ENCODE measurements around the gene CSF3. TPM values are rescaled to one million over a fixed set of nuclear protein-coding genes. Genes with fewer than 3 reads are reported as not detected.

CSF3 gene
- total and polyA plus RNA-seq, 2 of the 13 experiments (the other 11 are each of a cell fraction or from before 2014, with no cell fraction given), result 0.09 TPM; not detected in 1

DNA sequence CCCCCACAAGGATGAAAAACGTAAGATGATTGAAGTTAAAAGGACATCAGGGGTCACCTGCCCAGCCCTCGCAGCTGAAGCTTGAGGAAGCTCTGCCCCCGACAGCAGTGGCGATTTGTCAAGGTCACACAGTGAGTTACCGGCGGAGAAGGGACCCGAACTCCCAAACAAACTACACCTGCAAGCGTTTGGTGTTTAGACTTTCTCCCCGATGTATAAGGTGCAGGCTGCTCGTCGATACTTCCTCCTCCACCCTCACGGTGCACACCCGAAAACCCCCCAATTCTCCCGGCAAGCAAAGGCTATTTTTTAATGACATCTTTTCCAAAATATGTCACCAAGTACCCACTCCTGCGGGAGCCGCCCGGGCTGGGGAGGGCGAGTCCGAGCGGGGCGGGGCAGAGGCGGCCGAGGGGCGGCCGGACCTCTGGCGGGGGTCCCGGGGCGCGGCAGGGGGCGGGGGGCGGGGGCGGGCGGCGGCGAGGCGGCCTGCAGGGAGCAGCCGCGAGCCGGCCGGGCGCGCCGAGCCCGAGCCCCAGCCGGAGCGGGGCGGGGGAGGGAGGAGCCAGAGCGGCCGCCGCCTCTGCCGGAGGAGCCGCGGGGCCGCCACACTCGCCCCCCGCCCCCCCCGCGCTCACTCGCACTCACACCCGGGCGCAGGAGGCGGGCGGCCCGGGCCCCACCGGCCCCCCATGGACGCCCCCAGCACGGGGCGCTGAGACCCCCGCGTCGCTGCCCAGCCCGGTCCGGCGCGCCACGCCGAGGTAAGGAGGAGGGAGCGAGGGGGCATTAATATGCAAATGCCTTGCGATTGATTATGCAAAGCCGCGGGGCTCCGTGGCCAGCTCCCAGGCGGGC is 47.3 kb downstream of the CSF3 start, which contains the start of gene THRA (continued):
- TF ChIP-seq MTA1 (CRISPR knock-in tag; IDR thresholded peaks at IDR 0.05; ENCODE audit: borderline replicate concordance) (no peak), ZBTB42 (CRISPR knock-in tag; IDR thresholded peaks at IDR 0.05) (no peak), MED13 (CRISPR knock-in tag; IDR thresholded peaks at IDR 0.05) (no peak), ZNF720 (CRISPR knock-in tag; IDR thresholded peaks at IDR 0.05) (no peak), ZSCAN12 (CRISPR knock-in tag; IDR thresholded peaks at IDR 0.05) (no peak), ZNF460 (CRISPR knock-in tag; IDR thresholded peaks at IDR 0.05; ENCODE audit: borderline replicate concordance) (no peak), SRSF4 (IDR thresholded peaks at IDR 0.05; ENCODE audit: low read depth, low read length, poor library complexity, severe bottlenecking) (no peak), ZNF180 (CRISPR knock-in tag; IDR thresholded peaks at IDR 0.05; ENCODE audit: borderline replicate concordance, low read depth) (no peak), SOX13 (IDR thresholded peaks at IDR 0.05) (no peak), SOX13 (CRISPR knock-in tag; conservative IDR thresholded peaks at IDR 0.05 in 1 of 2, IDR thresholded peaks at IDR 0.05 in 1 of 2) (no peak)
- TF ChIP-seq, protein P1, sequence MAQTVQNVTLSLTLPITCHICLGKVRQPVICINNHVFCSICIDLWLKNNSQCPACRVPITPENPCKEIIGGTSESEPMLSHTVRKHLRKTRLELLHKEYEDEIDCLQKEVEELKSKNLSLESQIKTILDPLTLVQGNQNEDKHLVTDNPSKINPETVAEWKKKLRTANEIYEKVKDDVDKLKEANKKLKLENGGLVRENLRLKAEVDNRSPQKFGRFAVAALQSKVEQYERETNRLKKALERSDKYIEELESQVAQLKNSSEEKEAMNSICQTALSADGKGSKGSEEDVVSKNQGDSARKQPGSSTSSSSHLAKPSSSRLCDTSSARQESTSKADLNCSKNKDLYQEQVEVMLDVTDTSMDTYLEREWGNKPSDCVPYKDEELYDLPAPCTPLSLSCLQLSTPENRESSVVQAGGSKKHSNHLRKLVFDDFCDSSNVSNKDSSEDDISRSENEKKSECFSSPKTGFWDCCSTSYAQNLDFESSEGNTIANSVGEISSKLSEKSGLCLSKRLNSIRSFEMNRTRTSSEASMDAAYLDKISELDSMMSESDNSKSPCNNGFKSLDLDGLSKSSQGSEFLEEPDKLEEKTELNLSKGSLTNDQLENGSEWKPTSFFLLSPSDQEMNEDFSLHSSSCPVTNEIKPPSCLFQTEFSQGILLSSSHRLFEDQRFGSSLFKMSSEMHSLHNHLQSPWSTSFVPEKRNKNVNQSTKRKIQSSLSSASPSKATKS (CRISPR knock-in tag; IDR thresholded peaks at IDR 0.05), result no peak
- TF ChIP-seq, protein P2, sequence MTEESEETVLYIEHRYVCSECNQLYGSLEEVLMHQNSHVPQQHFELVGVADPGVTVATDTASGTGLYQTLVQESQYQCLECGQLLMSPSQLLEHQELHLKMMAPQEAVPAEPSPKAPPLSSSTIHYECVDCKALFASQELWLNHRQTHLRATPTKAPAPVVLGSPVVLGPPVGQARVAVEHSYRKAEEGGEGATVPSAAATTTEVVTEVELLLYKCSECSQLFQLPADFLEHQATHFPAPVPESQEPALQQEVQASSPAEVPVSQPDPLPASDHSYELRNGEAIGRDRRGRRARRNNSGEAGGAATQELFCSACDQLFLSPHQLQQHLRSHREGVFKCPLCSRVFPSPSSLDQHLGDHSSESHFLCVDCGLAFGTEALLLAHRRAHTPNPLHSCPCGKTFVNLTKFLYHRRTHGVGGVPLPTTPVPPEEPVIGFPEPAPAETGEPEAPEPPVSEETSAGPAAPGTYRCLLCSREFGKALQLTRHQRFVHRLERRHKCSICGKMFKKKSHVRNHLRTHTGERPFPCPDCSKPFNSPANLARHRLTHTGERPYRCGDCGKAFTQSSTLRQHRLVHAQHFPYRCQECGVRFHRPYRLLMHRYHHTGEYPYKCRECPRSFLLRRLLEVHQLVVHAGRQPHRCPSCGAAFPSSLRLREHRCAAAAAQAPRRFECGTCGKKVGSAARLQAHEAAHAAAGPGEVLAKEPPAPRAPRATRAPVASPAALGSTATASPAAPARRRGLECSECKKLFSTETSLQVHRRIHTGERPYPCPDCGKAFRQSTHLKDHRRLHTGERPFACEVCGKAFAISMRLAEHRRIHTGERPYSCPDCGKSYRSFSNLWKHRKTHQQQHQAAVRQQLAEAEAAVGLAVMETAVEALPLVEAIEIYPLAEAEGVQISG (CRISPR knock-in tag; IDR thresholded peaks at IDR 0.05), result no peak; the same call in 1 of the 2 replicates
- TF ChIP-seq, protein P3, sequence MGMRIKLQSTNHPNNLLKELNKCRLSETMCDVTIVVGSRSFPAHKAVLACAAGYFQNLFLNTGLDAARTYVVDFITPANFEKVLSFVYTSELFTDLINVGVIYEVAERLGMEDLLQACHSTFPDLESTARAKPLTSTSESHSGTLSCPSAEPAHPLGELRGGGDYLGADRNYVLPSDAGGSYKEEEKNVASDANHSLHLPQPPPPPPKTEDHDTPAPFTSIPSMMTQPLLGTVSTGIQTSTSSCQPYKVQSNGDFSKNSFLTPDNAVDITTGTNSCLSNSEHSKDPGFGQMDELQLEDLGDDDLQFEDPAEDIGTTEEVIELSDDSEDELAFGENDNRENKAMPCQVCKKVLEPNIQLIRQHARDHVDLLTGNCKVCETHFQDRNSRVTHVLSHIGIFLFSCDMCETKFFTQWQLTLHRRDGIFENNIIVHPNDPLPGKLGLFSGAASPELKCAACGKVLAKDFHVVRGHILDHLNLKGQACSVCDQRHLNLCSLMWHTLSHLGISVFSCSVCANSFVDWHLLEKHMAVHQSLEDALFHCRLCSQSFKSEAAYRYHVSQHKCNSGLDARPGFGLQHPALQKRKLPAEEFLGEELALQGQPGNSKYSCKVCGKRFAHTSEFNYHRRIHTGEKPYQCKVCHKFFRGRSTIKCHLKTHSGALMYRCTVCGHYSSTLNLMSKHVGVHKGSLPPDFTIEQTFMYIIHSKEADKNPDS (CRISPR knock-in tag; IDR thresholded peaks at IDR 0.05), result no peak
- TF ChIP-seq, protein P4, sequence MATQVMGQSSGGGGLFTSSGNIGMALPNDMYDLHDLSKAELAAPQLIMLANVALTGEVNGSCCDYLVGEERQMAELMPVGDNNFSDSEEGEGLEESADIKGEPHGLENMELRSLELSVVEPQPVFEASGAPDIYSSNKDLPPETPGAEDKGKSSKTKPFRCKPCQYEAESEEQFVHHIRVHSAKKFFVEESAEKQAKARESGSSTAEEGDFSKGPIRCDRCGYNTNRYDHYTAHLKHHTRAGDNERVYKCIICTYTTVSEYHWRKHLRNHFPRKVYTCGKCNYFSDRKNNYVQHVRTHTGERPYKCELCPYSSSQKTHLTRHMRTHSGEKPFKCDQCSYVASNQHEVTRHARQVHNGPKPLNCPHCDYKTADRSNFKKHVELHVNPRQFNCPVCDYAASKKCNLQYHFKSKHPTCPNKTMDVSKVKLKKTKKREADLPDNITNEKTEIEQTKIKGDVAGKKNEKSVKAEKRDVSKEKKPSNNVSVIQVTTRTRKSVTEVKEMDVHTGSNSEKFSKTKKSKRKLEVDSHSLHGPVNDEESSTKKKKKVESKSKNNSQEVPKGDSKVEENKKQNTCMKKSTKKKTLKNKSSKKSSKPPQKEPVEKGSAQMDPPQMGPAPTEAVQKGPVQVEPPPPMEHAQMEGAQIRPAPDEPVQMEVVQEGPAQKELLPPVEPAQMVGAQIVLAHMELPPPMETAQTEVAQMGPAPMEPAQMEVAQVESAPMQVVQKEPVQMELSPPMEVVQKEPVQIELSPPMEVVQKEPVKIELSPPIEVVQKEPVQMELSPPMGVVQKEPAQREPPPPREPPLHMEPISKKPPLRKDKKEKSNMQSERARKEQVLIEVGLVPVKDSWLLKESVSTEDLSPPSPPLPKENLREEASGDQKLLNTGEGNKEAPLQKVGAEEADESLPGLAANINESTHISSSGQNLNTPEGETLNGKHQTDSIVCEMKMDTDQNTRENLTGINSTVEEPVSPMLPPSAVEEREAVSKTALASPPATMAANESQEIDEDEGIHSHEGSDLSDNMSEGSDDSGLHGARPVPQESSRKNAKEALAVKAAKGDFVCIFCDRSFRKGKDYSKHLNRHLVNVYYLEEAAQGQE (IDR thresholded peaks at IDR 0.05; ENCODE audit: borderline replicate concordance in 1 of 2, low read depth in 1 of 2, low read length in 2 of 2), result no peak
- TF ChIP-seq, protein P5, sequence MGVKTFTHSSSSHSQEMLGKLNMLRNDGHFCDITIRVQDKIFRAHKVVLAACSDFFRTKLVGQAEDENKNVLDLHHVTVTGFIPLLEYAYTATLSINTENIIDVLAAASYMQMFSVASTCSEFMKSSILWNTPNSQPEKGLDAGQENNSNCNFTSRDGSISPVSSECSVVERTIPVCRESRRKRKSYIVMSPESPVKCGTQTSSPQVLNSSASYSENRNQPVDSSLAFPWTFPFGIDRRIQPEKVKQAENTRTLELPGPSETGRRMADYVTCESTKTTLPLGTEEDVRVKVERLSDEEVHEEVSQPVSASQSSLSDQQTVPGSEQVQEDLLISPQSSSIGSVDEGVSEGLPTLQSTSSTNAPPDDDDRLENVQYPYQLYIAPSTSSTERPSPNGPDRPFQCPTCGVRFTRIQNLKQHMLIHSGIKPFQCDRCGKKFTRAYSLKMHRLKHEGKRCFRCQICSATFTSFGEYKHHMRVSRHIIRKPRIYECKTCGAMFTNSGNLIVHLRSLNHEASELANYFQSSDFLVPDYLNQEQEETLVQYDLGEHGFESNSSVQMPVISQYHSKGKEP (CRISPR knock-in tag; IDR thresholded peaks at IDR 0.05), result no peak

Data from HepG2 (cell line).